ENCODE data around the gene MINDY3.

Gene MINDY3

DNA sequence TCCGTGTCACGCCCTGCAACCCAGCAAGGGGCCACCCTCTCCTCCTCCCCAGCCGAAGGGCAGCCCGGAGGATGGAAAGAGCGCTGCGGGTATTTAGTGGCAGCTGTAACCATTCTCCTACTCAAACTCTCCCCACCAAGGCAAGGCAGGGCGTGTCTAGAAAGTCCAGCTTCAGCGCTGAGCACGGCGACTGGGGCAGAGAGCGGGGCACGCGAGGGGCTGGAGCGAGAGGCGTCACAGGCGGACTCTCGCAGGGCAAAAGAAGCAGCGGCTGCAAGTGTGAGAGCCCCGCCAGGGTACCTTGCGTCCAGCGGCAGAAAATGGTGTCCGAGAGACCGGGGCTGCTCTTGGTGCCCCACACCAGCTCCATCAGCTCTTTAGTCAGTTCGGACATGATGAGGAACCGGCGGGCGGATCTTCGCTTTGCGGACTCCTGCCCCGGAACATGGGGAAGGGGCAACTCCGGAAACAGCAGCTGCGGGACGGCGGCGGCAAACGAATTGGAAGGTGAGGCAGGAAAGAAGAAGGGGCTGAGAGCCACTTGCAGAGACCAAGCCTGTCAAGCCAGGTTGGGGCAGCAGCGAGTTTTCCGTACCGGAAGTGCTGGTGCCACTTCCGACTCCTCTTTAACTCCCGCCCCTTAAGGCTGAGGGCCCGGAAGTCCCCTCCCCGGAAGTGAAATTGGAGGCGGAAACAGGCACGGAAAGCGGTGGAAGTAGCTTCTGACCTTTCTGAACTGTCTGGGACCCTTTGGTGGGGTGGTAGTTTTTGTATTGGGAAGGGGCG is at the start of gene MINDY3:
Gene MINDY3 (minus strand): TSS at position 602 of the 786 bp plus-strand sequence. CDS start 208 bp downstream, at position 394.
- TF ChIP-seq, protein P1, sequence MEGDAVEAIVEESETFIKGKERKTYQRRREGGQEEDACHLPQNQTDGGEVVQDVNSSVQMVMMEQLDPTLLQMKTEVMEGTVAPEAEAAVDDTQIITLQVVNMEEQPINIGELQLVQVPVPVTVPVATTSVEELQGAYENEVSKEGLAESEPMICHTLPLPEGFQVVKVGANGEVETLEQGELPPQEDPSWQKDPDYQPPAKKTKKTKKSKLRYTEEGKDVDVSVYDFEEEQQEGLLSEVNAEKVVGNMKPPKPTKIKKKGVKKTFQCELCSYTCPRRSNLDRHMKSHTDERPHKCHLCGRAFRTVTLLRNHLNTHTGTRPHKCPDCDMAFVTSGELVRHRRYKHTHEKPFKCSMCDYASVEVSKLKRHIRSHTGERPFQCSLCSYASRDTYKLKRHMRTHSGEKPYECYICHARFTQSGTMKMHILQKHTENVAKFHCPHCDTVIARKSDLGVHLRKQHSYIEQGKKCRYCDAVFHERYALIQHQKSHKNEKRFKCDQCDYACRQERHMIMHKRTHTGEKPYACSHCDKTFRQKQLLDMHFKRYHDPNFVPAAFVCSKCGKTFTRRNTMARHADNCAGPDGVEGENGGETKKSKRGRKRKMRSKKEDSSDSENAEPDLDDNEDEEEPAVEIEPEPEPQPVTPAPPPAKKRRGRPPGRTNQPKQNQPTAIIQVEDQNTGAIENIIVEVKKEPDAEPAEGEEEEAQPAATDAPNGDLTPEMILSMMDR (IDR thresholded peaks at IDR 0.05; ENCODE audit: extremely low read depth, insufficient read depth, missing control alignments) = no peak
- peak; percentile 59 for DNase-seq (ENCODE audit: low spot score)
- in situ Hi-C loops (cut with MboI; ENCODE audit: low pct_unique_long_range_greater_than_20kb, low sequenced_read_pairs, unreplicated experiment) = no loop called here

DNA sequence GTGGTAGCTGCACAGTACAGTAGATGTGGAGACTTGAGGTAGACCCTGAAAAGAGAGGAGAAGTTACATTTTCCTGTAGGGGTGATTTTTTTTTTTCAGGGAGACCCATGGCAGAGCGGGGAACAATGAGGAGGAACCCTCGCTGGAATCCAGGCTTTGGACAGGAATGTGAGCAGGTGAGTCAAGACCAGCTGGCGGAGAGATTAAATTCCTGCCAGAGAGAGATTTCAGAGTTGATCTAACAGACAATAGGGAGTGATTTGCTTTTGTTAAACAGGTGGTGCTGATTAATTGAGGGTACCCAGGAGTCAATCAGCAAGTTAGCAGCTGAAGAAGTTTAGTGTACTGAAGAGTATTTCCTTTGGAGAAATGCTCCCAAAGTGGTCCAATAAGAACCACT is 41.6 kb upstream of the MINDY3 start:
- DNase-seq (ENCODE audit: low spot score) = no peak
- in situ Hi-C loops (cut with MboI; ENCODE audit: low pct_unique_long_range_greater_than_20kb, low sequenced_read_pairs, unreplicated experiment) = no loop called here
- TF ChIP-seq, protein P1 (IDR thresholded peaks at IDR 0.05; ENCODE audit: extremely low read depth, insufficient read depth, missing control alignments) = no peak

DNA sequence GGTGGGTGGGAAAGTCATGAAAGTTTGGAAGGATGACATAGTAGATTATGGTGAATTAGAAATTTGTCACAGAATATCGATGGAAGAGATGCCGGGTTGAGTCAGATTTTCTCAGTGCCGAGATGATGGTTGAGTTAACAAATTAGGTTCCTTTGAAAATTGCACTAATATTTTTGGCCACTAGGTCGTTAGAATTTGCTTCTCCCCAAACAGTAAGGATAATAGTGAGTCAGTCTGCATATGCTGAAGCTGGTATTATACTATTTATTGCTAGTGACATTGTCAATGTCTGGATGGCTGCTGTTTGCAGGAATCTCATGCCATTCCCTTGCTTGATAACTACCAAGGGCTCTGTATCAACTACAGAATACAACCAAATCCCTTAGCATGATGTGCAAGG is 37.7 kb upstream of the MINDY3 start:
- no peak for DNase-seq (ENCODE audit: low spot score)
- in situ Hi-C loops (cut with MboI; ENCODE audit: low pct_unique_long_range_greater_than_20kb, low sequenced_read_pairs, unreplicated experiment) = loop anchor here (25.0 kb wide), 1 partner anchor 914 kb away; the partner anchor contains the start of gene RSU1

DNA sequence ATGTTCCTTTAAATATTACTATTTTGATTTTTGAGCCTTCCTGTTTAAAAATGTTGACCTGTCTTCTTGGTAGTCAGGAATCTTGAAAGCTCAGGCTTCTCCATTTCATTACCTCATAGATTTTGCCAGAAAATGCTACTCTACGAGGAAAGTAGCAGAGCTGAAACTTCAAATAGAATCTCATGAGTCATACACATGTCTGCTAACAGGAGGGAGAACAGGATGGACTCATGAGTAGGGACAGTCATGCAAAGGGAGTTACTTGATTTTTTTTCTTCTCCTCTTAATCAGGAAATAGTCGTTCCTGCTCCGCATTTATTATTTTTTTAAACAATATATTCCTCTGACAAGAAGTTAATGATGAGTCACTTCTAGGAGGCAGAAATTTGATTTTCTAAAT is 37.0 kb upstream of the MINDY3 start:
- TF ChIP-seq, protein P1 (IDR thresholded peaks at IDR 0.05; ENCODE audit: extremely low read depth, insufficient read depth, missing control alignments) = no peak
- no peak for DNase-seq (ENCODE audit: low spot score)
- in situ Hi-C loops (cut with MboI; ENCODE audit: low pct_unique_long_range_greater_than_20kb, low sequenced_read_pairs, unreplicated experiment) = loop anchor here (25.0 kb wide), 1 partner anchor 915 kb away; the partner anchor contains the start of gene RSU1

More for the DNA sequence above, 37.7 kb upstream of the MINDY3 start:
- TF ChIP-seq, protein P1 (IDR thresholded peaks at IDR 0.05; ENCODE audit: extremely low read depth, insufficient read depth, missing control alignments) = peak; percentile 16

DNA sequence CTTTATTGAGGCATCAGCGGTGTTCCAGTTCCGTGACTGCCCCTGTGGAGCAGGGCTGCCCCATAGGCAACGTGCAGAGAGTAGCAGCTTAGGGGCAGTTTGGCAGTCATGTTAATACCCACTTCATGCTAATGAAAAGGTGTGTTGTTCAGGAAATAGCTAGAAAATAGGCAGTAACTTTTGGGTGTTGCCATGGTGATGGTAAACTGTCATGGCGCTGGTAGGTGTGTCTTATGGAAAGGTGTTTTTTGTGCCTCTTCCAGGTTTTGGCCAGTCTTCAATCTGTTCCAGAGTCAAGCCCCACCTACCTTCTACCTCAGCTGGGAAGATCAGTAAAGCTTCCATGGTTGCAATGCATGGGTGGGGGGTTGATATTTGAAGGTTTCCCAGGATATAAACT is 36.3 kb upstream of the MINDY3 start:
- in situ Hi-C loops (cut with MboI; ENCODE audit: low pct_unique_long_range_greater_than_20kb, low sequenced_read_pairs, unreplicated experiment) = loop anchor here (25.0 kb wide), 1 partner anchor 916 kb away; the partner anchor contains the start of gene RSU1
- TF ChIP-seq, protein P1 (IDR thresholded peaks at IDR 0.05; ENCODE audit: extremely low read depth, insufficient read depth, missing control alignments) = no peak

DNA sequence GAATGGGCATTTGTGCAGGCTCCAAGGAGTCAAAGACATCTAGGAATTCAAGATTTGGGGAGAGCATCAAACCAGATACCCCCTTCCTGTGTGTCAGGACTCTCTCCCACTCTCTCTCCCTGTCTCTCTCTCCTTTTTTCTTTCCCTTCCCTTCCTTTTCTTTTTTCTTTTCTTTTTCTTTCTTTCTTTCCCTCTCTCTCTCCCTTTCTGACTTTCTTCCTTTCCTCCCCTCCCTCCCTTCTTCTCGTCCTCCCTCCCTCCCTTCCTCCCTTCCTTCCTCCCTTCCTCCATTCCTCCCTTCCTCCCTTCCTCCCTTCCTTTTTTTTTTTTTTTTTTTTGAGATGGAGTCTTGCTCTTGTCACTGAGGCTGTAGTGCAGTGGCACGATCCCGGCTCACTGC is 24.1 kb upstream of the MINDY3 start:
- DNase-seq (ENCODE audit: low spot score) = no peak
- in situ Hi-C loops (cut with MboI; ENCODE audit: low pct_unique_long_range_greater_than_20kb, low sequenced_read_pairs, unreplicated experiment) = loop anchor here (25.0 kb wide), 1 partner anchor 928 kb away; the partner anchor contains the start of gene RSU1
- TF ChIP-seq, protein P1 (IDR thresholded peaks at IDR 0.05; ENCODE audit: extremely low read depth, insufficient read depth, missing control alignments) = no peak

More for the DNA sequence above, 36.3 kb upstream of the MINDY3 start:
- DNase-seq (ENCODE audit: low spot score) = no peak

All from GM13977 (cell line).